Measurements from ENCODE around the gene LRP1-AS.
A peak's percentile ranks its signal among the peaks of the same experiment; 100 is the strongest.

Gene LRP1-AS

GRCh38 chr12:57116580-57117281 is 30.7 kb downstream of the LRP1-AS start:
- DNase-seq = no peak

DNA sequence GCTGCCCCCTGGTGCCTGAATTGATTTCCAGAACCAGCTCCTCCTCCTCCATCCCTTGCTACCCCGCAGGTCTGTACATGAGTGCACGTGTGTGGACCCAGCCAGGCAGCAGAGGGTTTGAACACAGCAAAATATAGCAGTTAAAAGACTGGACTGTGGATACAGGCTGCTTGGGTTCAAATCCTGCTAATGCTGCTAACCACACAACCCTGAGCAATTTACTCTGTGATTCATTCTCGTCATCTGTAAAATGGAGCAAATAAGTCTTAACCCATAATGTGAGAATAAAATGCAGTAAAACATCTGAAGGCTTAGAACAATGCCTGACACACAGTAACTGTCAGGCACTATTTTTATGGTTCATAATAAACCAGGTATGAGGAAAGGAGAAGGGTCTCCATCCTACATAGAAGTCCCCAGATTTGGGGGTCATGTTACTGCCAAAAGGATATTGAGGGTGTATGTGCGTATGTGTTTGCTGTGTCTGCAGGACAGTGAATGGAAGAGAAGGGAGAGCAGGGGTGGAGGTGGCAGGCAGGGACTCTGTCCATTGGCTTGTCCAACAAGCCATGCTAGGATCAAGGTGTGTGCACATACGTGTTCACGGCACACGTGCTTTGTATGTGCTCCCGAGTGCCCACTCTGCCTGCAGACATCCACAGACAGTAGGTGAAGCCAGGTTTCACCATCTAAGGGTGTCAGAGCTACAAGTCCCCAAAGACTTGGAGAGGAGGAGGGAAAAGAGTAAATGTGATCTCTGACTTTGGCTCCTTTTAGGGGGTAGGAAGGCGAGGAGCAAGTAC is 34.7 kb downstream of the LRP1-AS start:
- DNase-seq = no peak

GRCh38 chr12:57111031-57111734 is 36.2 kb downstream of the LRP1-AS start, which contains the start of gene STAT6:
STAT6 (minus strand) TSS chr12:57111362; CDS start chr12:57108278, 3,084 bp downstream.
- DNase-seq = peak; percentile 92

DNA sequence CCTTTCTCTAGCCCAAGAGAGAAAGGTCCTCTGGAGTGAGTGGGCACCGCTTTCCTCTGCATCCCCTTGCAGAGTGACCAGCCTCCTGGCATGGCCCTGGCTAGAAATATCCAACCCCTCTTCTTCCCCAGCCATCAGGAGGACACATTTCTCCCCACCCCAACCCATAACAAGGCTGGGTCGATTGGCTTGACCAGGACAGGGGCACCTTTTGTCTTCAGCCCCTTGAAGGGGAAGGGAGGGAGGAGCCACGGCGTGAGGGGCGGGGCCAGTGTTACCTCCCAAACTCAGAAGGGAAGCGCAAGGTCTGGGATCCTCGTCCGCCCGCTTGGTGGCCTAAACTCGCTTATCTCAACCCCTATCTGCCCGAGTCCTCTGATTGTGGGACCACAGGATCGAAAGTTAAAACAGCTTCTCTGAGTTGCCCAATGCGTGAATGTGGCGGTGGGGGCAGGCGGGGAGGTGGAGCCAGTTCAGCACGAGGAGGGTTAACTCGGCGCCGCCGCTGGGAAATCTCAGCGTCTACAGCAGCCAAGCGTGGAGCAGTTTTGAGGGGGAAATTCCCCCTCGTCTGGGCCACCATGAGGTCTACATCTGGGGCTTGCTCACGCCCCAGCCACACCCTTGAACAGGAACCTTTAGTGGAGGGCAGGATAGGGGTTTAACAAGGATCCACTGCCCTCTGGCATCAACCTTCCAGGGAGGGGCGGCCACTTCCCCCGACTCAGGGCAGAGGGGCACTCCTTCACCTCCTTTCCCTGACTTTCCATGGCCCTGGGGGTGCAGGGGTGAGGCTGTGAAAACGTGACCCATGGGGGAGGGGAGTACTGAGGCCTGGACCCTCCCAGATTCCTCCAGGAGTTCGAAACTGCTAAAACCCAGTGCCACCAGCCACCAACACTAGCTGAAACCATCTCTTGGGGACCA is 37.1 kb downstream of the LRP1-AS start:
- peak; percentile 58 to 63 for DNase-seq

- no peak for DNase-seq
Observed at GRCh38 chr12:57109207-57110103, 38.0 kb downstream of the LRP1-AS start.

DNA sequence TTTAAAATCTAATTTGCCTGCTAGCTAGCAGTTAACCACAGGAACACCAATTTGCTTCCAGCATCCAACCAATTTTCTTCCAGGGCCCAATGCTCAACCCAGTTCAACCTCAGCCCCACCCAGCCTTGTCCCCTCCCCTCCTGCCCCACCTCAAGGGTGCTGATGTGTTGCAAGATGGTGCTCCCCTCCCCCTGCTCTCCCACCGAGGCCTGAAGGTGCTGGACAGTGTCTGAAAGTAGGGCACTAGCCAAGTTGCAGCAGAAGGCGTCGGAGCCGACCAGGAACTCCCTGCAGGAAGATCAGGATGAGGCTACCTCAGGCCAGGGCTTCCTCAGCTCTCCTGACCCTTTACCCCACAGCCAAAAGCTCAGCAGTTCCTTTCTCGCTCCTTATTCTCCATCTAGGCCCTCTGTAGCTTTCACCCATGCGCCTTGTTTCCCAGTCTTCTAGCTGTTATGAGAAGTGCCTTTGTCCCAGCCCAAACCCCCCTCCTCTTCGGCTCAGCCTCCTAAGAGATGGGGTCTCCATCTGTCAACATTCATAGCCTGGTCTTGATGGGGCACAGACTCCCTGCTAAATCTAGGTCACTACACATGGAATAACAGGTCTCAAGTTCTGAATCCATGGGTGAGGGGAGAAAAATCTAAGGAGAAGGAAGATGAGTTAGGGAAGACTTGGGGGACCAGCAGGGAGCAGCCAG is 39.8 kb downstream of the LRP1-AS start:
- no peak for DNase-seq

GRCh38 chr12:57106021-57106708 is 41.3 kb downstream of the LRP1-AS start:
- no peak for DNase-seq

DNA sequence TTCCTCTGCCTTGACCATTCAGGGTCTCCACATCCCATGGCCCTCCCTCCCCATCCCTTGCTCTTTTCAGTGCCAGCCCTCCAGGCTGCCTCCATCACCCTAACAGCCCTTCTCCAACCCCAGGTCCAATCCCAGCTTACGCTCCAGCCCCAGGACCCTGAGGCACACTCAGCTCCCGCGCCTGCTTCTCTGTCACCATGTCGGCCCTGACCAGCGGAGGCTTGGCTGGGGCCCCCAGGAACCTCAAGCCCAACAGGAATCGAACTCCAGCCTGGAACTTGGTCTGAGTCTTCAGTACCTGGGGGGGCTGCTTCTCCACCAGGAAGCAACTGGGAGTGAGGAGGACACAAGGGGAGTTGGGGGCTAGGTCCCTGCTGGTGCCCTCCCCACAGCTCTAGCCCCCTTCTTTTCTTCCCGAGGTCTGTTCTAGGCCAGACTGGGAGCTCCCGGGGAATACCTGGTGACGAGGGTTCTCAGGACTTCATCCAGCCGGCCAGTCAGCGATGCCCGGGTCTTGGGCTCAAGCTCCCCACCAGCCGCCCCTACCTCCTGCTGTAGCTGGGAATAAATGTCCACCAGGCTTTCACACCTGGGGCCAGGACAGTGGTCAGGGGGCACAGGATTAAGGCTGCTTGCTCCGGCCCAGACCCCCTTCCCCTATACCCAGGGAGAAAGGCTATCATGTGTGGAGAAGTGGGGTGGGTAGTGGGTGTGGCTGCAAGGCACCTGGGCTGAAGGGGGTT is 42.2 kb downstream of the LRP1-AS start:
- DNase-seq = no peak

- DNase-seq = peak in 1 of 2 donors; percentile 25
Observed at GRCh38 chr12:57104292-57104910, 43.0 kb downstream of the LRP1-AS start.

DNA sequence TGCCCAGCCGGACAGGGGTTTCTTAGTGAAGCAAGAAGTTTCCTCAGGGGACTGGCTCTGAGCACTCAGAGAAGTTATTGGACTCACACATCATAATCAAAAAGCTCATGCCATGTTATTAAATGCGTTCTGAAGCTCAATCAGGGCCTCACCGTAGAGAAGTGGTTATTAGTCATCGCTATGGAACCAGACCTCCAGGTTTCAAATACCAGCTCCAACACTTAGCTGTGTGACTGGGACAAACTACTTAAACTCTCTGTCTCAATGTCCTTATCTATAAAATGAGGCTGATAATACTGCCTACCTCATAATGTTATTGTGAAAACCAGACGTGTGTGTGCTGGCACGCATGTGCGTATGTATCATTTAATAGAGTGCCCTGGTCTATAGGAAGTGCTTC is 43.6 kb downstream of the LRP1-AS start:
- DNase-seq = no peak

DNA sequence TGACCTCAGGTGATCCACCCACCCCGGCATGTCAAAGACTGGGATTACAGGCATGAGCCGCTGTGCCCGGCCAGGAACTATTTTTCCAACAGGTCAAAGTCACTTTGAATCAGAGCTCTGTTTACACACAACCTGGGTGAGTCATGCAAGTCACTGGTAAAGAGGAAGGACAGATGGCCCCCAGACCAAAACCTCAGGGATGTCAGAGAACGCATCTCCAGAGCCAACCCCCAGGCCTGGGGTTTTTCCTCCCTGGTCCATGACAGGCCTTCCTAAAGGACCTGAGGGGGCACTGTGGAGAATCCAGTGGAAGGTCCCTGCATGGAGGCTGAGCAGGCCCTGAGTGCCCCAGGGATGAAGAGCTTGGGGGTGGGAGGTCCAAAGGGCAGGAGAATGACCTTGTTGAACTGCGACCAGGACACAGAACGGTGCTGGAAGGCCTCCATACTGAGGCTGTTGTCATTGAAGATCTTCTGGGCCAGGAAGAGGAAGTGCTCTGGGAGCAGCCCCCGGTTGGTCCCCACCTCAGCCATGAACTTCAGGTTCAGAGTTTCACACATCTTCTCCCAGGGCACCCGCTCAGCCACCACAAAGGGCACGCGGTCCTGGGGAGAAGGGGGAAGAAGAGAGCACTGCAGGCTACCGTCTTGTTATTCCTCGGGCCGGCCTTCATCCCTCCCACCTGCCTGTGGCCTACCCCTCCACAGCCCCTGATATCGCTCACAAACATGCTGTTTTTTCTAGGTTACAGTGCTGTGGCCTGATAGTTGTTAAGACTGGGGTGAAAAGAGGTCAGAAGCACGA is 45.3 kb downstream of the LRP1-AS start:
- peak in 1 of 2 donors; percentile 25 for DNase-seq

GRCh38 chr12:57099766-57100165 is 47.7 kb downstream of the LRP1-AS start:
- no peak for DNase-seq

- DNase-seq = peak; percentile 50 to 75
Observed at GRCh38 chr12:57099047-57099714, 48.2 kb downstream of the LRP1-AS start.

DNA sequence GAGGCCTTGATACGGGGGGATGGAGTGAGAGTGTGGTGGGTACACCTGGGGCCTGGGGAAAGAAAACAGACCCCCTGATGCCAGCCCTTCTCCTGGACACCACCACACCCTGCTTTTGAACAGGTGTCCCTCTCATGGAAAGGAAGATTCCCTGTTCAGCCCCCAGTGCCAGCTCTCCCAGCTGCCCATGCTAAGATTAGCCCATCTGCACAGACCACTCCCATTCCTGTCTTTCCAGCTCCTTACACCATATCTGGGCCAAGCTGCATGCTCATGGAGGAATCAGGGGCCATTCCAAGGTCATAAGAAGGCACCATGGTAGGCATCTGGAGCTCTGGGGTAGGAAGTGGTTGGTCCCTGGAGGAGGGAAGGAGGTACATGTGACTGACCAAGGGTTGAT is 48.9 kb downstream of the LRP1-AS start:
- no peak for DNase-seq

GRCh38 chr12:57097554-57097835 is 49.9 kb downstream of the LRP1-AS start:
- no peak for DNase-seq

- no peak for DNase-seq
Observed at GRCh38 chr12:57096748-57097553, 50.5 kb downstream of the LRP1-AS start.
